Suprapubic skin (tissue), 4 donors: ENCODE results near the gene STK32B. TPM values are rescaled to one million over a fixed set of nuclear protein-coding genes. Genes with fewer than 3 reads are reported as not detected.

Experiments
- DNase-seq, 2 donors: peaks; one replicate each; pipeline ENCODE4 v3.0.0-alpha.2; 2019; ENCODE audit warnings: low spot score in 2 of 2
- H3K27ac ChIP-seq: fragments of 200-600 bp; sonication (generic); one replicate; pipeline ENCODE4 v1.5.1; 2019
- H3K27me3 ChIP-seq: fragments of 200-600 bp; sonication (generic); one replicate; pipeline ENCODE4 v1.5.1; 2019
- H3K36me3 ChIP-seq: fragments of 200-600 bp; sonication (generic); one replicate; pipeline ENCODE4 v1.5.1; 2019
- H3K4me1 ChIP-seq: fragments of 200-600 bp; sonication (generic); one replicate; pipeline ENCODE4 v1.5.1; 2019
- H3K4me3 ChIP-seq: fragments of 200-600 bp; sonication (generic); one replicate; pipeline ENCODE4 v1.5.1; 2019; ENCODE audit warnings: mild to moderate bottlenecking
- H3K9me3 ChIP-seq: fragments of 200-600 bp; sonication (generic); one replicate; pipeline ENCODE4 v1.5.1; 2019
- EP300 ChIP-seq: sonication (generic); formaldehyde crosslinking; IDR thresholded peaks from one replicate; pipeline ENCODE4 v1.6.1; 2017; ENCODE audit warnings: antibody characterized with exemption
- POLR2A ChIP-seq, 2 donors: fragments of 450-650 bp; IDR thresholded peaks; one replicate each; pipeline ENCODE4 v1.6.1; 2017; ENCODE audit warnings: antibody characterized with exemption in 2 of 2, mild to moderate bottlenecking in 2 of 2, moderate library complexity in 2 of 2
- POLR2AphosphoS5 ChIP-seq, 3 donors: sonication (generic); formaldehyde crosslinking; IDR thresholded peaks; one replicate each; pipeline ENCODE4 v1.6.1; 2017; ENCODE audit warnings: antibody characterized with exemption in 3 of 3
- WGBS: methylation state at CpG from one replicate; pipeline ENCODE4 v1.1.5; 2018; 5-methylcytosine and 5-hydroxymethylcytosine counted together
- total RNA-seq, 4 donors: library from RNA; depleted of rRNA; stranded (reverse); fragments of >200 nt; gene quantifications; one replicate each; pipeline ENCODE4 v1.1.0, GENCODE V29; 2016
- TF ChIP-seq, protein P1 (sequence below), 2 donors: fragments of 200-600 bp in 1 of 2; fragments of 450-650 bp in 1 of 2; sonication (generic) in 1 of 2; IDR thresholded peaks; one replicate each; pipeline ENCODE4 v1.5.1; 2016 to 2019; ENCODE audit warnings: antibody characterized with exemption in 2 of 2, mild to moderate bottlenecking in 1 of 2, moderate library complexity in 1 of 2

STK32B gene
- total RNA-seq, 4 donors from 2014 or later: 0.76 to 2.2 (median 1.2) TPM

- DNase-seq: peak in 1 of 2 donors; percentile 63
- no peaks in the 10 kb centered on the region for H3K9me3 ChIP-seq
- no peaks in the 10 kb centered on the region for H3K4me1 ChIP-seq
- H3K27ac ChIP-seq: no peak overlapping the region
- TF ChIP-seq POLR2AphosphoS5 (IDR thresholded peaks at IDR 0.05) (no peak), EP300 (no peak), POLR2A (IDR thresholded peaks at IDR 0.05) (no peak)
- TF ChIP-seq, protein P1, sequence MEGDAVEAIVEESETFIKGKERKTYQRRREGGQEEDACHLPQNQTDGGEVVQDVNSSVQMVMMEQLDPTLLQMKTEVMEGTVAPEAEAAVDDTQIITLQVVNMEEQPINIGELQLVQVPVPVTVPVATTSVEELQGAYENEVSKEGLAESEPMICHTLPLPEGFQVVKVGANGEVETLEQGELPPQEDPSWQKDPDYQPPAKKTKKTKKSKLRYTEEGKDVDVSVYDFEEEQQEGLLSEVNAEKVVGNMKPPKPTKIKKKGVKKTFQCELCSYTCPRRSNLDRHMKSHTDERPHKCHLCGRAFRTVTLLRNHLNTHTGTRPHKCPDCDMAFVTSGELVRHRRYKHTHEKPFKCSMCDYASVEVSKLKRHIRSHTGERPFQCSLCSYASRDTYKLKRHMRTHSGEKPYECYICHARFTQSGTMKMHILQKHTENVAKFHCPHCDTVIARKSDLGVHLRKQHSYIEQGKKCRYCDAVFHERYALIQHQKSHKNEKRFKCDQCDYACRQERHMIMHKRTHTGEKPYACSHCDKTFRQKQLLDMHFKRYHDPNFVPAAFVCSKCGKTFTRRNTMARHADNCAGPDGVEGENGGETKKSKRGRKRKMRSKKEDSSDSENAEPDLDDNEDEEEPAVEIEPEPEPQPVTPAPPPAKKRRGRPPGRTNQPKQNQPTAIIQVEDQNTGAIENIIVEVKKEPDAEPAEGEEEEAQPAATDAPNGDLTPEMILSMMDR (IDR thresholded peaks at IDR 0.05): no peak
- no peaks in the 10 kb centered on the region for H3K36me3 ChIP-seq
- no peaks in the 10 kb centered on the region for H3K27me3 ChIP-seq
- WGBS: 81% methylated on average over 5 of the region's 5 CpGs
- no peak overlapping the region for H3K4me3 ChIP-seq
Measured at GRCh38 chr4:5376015-5376414, 324.7 kb downstream of the STK32B start.

DNA sequence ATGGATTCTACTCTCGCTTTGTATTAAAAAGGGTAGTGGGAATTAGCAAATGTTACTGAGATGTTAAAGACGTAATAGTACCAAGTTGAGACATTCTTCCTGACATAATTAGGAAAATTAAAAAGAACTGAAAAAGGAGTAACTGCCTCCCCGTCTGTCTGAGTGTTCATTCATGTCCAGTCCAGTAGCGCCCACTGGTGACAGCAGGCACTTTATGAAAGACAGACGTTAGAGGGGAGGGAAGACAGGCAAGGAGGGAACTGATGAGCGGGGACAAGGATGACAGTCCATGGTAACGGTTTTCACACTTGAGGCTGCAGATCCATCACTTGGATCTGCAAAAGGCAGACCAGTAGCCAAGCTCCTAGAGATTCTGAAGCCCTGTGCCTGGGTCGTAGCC, 326.7 kb downstream of the STK32B start:
- Histone ChIP-seq H3K27ac (no peak overlapping the region), H3K9me3 (no peaks in the 10 kb centered on the region), H3K27me3 (no peaks in the 10 kb centered on the region), H3K36me3 (no peaks in the 10 kb centered on the region), H3K4me3 (no peak overlapping the region), H3K4me1 (no peaks in the 10 kb centered on the region)
- WGBS: 79% methylated on average over 8 of the region's 8 CpGs
- no peak for TF ChIP-seq POLR2A (IDR thresholded peaks at IDR 0.05)
- TF ChIP-seq POLR2AphosphoS5 (IDR thresholded peaks at IDR 0.05): no peak
- TF ChIP-seq, protein P1 (IDR thresholded peaks at IDR 0.05): no peak
- no peak for TF ChIP-seq EP300
- peak in 1 of 2 donors; percentile 69 for DNase-seq

GRCh38 chr4:5379895-5380294, 328.6 kb downstream of the STK32B start:
- Histone ChIP-seq H3K4me1 (no peaks in the 10 kb centered on the region), H3K9me3 (no peaks in the 10 kb centered on the region), H3K36me3 (no peaks in the 10 kb centered on the region), H3K4me3 (no peak overlapping the region), H3K27ac (no peak overlapping the region), H3K27me3 (no peaks in the 10 kb centered on the region)
- no peak for TF ChIP-seq EP300
- TF ChIP-seq, protein P1 (IDR thresholded peaks at IDR 0.05): no peak
- TF ChIP-seq POLR2AphosphoS5 (IDR thresholded peaks at IDR 0.05): no peak
- no peak for TF ChIP-seq POLR2A (IDR thresholded peaks at IDR 0.05)
- DNase-seq: no peak
- WGBS: 88% methylated on average over 3 of the region's 6 CpGs

- WGBS: 86% methylated on average over 8 of the region's 8 CpGs
- Histone ChIP-seq H3K27me3 (no peaks in the 10 kb centered on the region), H3K36me3 (no peaks in the 10 kb centered on the region), H3K9me3 (no peaks in the 10 kb centered on the region), H3K27ac (no peak overlapping the region), H3K4me1 (peaks cover 8% of the 10 kb centered on the region), H3K4me3 (no peak overlapping the region)
- DNase-seq: no peak
- TF ChIP-seq POLR2AphosphoS5 (IDR thresholded peaks at IDR 0.05): no peak
- TF ChIP-seq POLR2A (IDR thresholded peaks at IDR 0.05): no peak
- TF ChIP-seq, protein P1 (IDR thresholded peaks at IDR 0.05): no peak
- TF ChIP-seq EP300: no peak
Measured at GRCh38 chr4:5381961-5382441, 330.7 kb downstream of the STK32B start.

GRCh38 chr4:5383191-5383980, 332.1 kb downstream of the STK32B start:
- TF ChIP-seq, protein P1 (IDR thresholded peaks at IDR 0.05): no peak
- TF ChIP-seq EP300: no peak
- no peak for TF ChIP-seq POLR2A (IDR thresholded peaks at IDR 0.05)
- TF ChIP-seq POLR2AphosphoS5 (IDR thresholded peaks at IDR 0.05): no peak
- H3K27ac ChIP-seq: no peak overlapping the region

More at GRCh38 chr4:5383191-5383980, 332.1 kb downstream of the STK32B start:
- Histone ChIP-seq H3K4me1 (peaks cover 8% of the 10 kb centered on the region), H3K36me3 (no peaks in the 10 kb centered on the region), H3K9me3 (no peaks in the 10 kb centered on the region), H3K4me3 (no peak overlapping the region), H3K27me3 (no peaks in the 10 kb centered on the region)
- no peak for DNase-seq
- 89% methylated on average over 11 of the region's 11 CpGs for WGBS
